Karpas-422 (cell line): ENCODE data around the gene GPC6. TPM values are rescaled to one million over a fixed set of nuclear protein-coding genes. Genes with fewer than 3 reads are reported as not detected.
A peak's percentile ranks its signal among the peaks of the same experiment; 100 is the strongest.

Experiments
- DNase-seq: peaks from one replicate; pipeline ENCODE4 v3.0.0-alpha.2; 2015
- H2AFZ ChIP-seq: fragments of 200-600 bp; sonication (generic); 2 replicates; pipeline ENCODE4 v1.6.1; 2014; ENCODE audit warnings: antibody characterized with exemption, low read length, mixed read lengths
- H3K27ac ChIP-seq: fragments of 200-600 bp; sonication (generic); 2 replicates; pipeline ENCODE4 v1.5.1; 2014; ENCODE audit warnings: mild to moderate bottlenecking, low read length, moderate library complexity
- H3K27me3 ChIP-seq: fragments of 200-600 bp; sonication (generic); 2 replicates; pipeline ENCODE4 v1.6.1; 2014; ENCODE audit warnings: low read length, mixed read lengths
- H3K36me3 ChIP-seq: fragments of 200-600 bp; sonication (generic); 2 replicates; pipeline ENCODE4 v1.6.1; 2014; ENCODE audit warnings: low read length, mixed read lengths; ENCODE audit not compliant: insufficient read depth
- H3K4me1 ChIP-seq: fragments of 200-600 bp; sonication (generic); 2 replicates; pipeline ENCODE4 v1.6.1; 2014; ENCODE audit warnings: mild to moderate bottlenecking, low read length, mixed read lengths
- H3K4me2 ChIP-seq: fragments of 200-600 bp; sonication (generic); 2 replicates; pipeline ENCODE4 v1.6.1; 2014; ENCODE audit warnings: low read length, low read depth, mild to moderate bottlenecking; ENCODE audit not compliant: poor library complexity, severe bottlenecking
- H3K4me3 ChIP-seq: fragments of 200-600 bp; sonication (generic); 2 replicates; pipeline ENCODE4 v1.5.1; 2014; ENCODE audit warnings: mild to moderate bottlenecking, antibody characterized with exemption, low read length, mixed read lengths
- H3K79me2 ChIP-seq: fragments of 200-600 bp; sonication (generic); 2 replicates; pipeline ENCODE4 v1.6.1; 2014; ENCODE audit warnings: mild to moderate bottlenecking, low read length, mixed read lengths
- H3K9ac ChIP-seq: fragments of 200-600 bp; sonication (generic); 2 replicates; pipeline ENCODE4 v1.6.0; 2014; ENCODE audit warnings: low read length
- H3K9me2 ChIP-seq: fragments of 200-600 bp; sonication (generic), shearing (Covaris generic); replicated peaks from 2 replicates; pipeline ENCODE4 v1.6.0; 2014; ENCODE audit warnings: mild to moderate bottlenecking, low read length, moderate library complexity; ENCODE audit not compliant: insufficient read depth
- H3K9me3 ChIP-seq: fragments of 300-700, 200-600 bp; sonication (generic); 2 replicates; pipeline ENCODE4 v1.6.1; 2014; ENCODE audit warnings: low read length, mixed read lengths
- H4K20me1 ChIP-seq: fragments of 200-600 bp; sonication (generic); 2 replicates; pipeline ENCODE4 v1.6.1; 2014; ENCODE audit warnings: mild to moderate bottlenecking, antibody characterized with exemption, low read length, low read depth; ENCODE audit not compliant: insufficient read depth
- total RNA-seq: library from RNA; depleted of rRNA; stranded (reverse); fragments of >200 nt; shearing (Covaris generic); gene quantifications from 2 replicates; pipeline ENCODE4 v1.2.3, GENCODE V29; 2014; ENCODE audit warnings: low replicate concordance

Gene GPC6
- total RNA-seq, 1 experiment from 2014 or later = not detected

DNA sequence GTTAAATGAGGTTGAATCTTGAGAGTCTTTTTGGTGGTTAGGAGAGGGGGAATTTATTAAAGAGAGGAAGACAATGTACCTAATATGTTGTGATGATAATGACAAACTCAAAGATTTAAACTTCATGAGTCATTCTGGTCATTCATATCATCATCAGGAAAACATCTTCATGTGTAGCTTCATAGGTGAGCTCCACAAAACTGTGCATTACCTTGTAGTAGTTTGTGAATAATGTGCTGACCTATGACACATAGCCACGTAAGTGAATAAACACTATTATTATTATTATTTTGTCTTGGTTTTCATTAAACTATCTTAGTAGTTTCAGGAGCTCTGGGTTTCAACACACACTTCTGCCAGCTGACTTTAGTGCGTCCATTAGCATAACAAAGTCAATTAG lies 997 bp upstream of the GPC6 start:
- H3K9ac ChIP-seq = no peak overlapping the region
- no peaks in the 10 kb centered on the region for H3K9me2 ChIP-seq
- no peaks in the 10 kb centered on the region for H3K36me3 ChIP-seq
- no peak for DNase-seq
- no peaks in the 10 kb centered on the region for H4K20me1 ChIP-seq
- no peak overlapping the region for H3K4me2 ChIP-seq
- no peaks in the 10 kb centered on the region for H3K27me3 ChIP-seq
- no peak overlapping the region for H3K4me3 ChIP-seq
- H3K4me1 ChIP-seq = no peaks in the 10 kb centered on the region
- H2AFZ ChIP-seq = no peak overlapping the region
- H3K27ac ChIP-seq = no peak overlapping the region
- H3K79me2 ChIP-seq = no peaks in the 10 kb centered on the region
- H3K9me3 ChIP-seq = peaks cover 32% of the 10 kb centered on the region

DNA sequence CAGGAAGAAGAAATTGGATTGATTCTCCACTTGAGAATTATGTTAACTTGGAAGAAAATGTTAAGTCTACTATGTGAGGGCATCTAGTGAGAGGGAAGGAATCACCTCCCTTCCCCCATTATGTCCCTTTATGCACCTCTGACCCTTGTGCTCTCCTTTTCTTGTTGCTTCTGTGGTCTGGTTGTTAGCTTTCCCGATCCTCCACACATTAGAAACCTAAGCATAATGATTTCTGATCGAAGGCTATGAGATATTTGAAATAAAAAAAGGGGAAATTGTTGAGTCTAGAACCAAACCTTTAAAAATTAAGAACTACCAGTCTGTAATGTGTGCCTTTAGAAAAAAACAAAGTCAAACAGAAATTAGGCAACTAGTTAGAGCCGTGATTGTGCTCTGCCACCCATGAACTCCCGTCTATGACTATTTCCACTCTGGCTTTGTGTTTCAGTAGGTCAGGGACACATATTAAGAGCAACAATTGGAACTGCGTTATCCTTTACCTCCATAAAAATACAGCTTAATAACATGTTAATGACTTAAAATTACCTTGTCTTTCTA lies 463 bp upstream of the GPC6 start:
- Histone ChIP-seq H3K27ac (no peak overlapping the region), H3K79me2 (no peaks in the 10 kb centered on the region), H3K4me1 (no peaks in the 10 kb centered on the region), H4K20me1 (no peaks in the 10 kb centered on the region), H3K36me3 (no peaks in the 10 kb centered on the region), H3K27me3 (no peaks in the 10 kb centered on the region), H3K9me3 (peaks cover 33% of the 10 kb centered on the region), H3K4me3 (no peak overlapping the region), H3K9ac (no peak overlapping the region), H3K4me2 (no peak overlapping the region), H2AFZ (no peak overlapping the region), H3K9me2 (no peaks in the 10 kb centered on the region)
- no peak for DNase-seq

DNA sequence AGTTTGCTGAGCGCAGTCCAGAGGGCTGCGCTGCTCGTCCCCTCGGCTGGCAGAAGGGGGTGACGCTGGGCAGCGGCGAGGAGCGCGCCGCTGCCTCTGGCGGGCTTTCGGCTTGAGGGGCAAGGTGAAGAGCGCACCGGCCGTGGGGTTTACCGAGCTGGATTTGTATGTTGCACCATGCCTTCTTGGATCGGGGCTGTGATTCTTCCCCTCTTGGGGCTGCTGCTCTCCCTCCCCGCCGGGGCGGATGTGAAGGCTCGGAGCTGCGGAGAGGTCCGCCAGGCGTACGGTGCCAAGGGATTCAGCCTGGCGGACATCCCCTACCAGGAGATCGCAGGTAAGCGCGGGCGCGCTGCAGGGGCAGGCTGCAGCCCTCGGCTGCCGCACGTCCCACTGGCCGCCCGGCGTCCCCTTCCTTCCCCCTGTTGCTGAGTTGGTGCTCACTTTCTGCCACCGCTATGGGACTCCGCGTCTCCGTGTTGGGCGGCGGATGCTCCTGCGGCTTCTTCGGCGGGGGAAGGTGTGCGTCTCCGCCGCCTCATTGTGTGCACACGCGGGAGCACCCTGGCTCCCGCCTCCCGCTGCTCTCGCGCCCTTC lies 772 bp downstream of the GPC6 start:
- Histone ChIP-seq H3K9ac (no peak overlapping the region), H3K27me3 (no peaks in the 10 kb centered on the region), H3K4me1 (no peaks in the 10 kb centered on the region), H3K4me3 (no peak overlapping the region), H3K9me2 (no peaks in the 10 kb centered on the region), H3K36me3 (no peaks in the 10 kb centered on the region), H3K4me2 (no peak overlapping the region), H4K20me1 (no peaks in the 10 kb centered on the region), H3K9me3 (peaks cover 36% of the 10 kb centered on the region), H3K27ac (no peak overlapping the region), H2AFZ (no peak overlapping the region), H3K79me2 (no peaks in the 10 kb centered on the region)
- DNase-seq = no peak

DNA sequence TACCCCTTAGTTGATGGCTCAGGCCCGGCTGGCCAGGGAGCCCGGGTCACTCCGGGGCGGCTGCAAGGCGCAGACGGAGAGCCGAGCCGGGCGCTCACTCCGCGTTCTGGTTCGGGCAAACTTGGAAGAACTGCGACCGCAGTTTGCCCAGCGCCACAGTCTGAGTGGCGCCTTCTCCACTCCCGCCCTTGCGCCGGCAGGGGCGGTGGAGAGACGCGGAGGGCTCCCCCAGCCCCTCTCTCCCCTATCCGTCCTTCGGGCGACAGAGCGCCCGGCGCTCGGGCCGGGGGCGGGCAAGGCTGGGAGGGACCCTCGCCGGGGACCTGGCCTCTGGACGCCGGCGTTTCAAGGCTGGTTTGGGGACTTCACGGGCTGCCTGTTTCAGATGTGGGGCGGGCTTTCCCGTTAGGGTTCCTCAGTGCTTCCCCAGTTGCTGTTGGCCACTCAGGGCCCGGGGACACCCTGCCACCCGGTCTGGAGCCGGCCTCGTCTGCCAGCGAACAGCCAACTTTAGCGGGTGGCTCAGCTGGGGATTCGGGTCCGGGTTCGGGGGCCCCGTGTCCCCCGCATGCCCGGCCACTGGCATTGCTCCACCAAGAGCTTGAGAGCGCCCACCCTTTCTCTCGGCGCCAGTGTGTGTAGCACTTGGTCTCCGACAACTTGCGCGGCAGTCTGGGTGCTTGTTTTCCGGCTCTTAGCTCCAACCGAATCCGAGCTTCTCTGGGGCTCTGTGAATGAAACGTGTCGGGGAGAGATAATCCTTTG lies 1.5 kb downstream of the GPC6 start:
- Histone ChIP-seq H3K9me3 (peaks cover 37% of the 10 kb centered on the region), H3K36me3 (no peaks in the 10 kb centered on the region), H3K9me2 (no peaks in the 10 kb centered on the region), H3K4me2 (no peak overlapping the region), H3K4me1 (no peaks in the 10 kb centered on the region), H3K79me2 (no peaks in the 10 kb centered on the region), H4K20me1 (no peaks in the 10 kb centered on the region), H3K27ac (no peak overlapping the region), H3K27me3 (no peaks in the 10 kb centered on the region), H3K4me3 (no peak overlapping the region), H2AFZ (no peak overlapping the region), H3K9ac (no peak overlapping the region)
- no peak for DNase-seq

DNA sequence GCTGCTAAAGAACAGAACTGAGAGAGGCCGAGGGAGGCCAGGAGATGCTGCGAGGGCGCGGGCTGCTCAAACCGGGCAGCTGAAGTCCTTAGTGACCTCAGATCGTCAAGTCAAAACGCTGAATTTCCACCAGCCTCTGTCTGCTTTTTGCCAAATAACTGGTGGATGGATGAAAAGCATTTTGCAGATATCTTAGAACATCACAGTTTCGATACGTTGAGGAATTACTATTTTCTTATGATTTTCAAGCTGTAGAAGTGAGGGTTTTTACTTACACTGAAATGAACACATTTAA lies 2.0 kb downstream of the GPC6 start:
- Histone ChIP-seq H3K27ac (no peak overlapping the region), H3K4me1 (no peaks in the 10 kb centered on the region), H3K27me3 (no peaks in the 10 kb centered on the region), H4K20me1 (no peaks in the 10 kb centered on the region), H3K9me3 (peaks cover 39% of the 10 kb centered on the region), H3K79me2 (no peaks in the 10 kb centered on the region), H3K36me3 (no peaks in the 10 kb centered on the region), H3K9ac (no peak overlapping the region), H3K4me2 (no peak overlapping the region), H3K4me3 (no peak overlapping the region), H3K9me2 (no peaks in the 10 kb centered on the region), H2AFZ (no peak overlapping the region)
- no peak for DNase-seq

DNA sequence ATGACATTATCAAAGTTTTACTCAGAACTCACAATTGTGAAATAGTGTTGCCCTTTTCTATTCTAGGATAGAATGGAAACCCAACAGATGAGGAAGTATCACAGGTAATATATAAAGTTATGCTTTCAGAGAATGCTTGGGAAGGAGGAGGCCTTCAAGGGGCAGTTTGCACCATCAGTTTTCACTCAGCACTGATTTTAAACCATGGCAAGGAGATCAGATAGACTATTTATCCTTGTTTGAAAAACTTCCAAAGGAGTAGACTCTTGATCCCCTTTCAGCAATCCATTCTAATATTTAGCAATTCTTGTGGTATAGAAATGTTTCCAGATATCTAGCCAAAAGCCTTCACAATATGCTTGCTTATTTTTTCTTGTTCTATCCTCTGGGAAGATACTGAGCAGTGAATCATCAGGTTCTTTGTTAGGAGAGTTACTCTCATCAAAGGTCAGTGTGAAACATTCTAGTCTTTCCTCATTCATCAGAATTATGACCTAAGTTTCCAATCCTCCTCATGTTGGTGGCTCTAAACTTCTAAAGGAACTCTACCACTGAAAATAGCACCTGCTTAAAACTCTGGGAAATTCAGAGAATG lies 3.8 kb downstream of the GPC6 start:
- Histone ChIP-seq H3K27ac (no peak overlapping the region), H3K4me3 (no peak overlapping the region), H3K9me3 (peaks cover 33% of the 10 kb centered on the region), H3K9ac (no peak overlapping the region), H3K9me2 (no peaks in the 10 kb centered on the region), H3K4me1 (no peaks in the 10 kb centered on the region), H2AFZ (no peak overlapping the region), H3K79me2 (no peaks in the 10 kb centered on the region), H3K36me3 (no peaks in the 10 kb centered on the region), H4K20me1 (no peaks in the 10 kb centered on the region), H3K27me3 (no peaks in the 10 kb centered on the region), H3K4me2 (no peak overlapping the region)
- DNase-seq = no peak

DNA sequence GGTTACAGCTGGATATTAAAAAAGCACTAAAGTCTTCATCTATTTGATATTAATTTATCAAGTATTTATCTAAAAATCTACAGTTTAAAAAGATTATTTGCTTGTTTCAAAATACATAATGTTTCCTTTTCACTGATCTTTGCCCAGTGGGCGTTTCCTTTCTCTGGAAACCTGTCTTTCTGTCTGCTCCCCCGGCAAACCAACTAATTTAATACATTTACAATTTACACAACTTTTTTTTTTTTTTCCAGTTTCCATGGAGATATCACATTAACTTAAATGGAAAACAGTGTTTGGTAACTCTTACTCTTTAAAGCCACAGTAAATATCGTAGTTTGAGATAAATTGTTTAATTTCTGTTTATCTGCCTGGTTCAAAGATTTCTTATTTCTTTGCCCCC lies 5.3 kb downstream of the GPC6 start:
- Histone ChIP-seq H3K4me3 (no peak overlapping the region), H3K9ac (no peak overlapping the region), H3K36me3 (no peaks in the 10 kb centered on the region), H3K4me1 (no peaks in the 10 kb centered on the region), H3K27me3 (no peaks in the 10 kb centered on the region), H3K9me2 (no peaks in the 10 kb centered on the region), H3K4me2 (no peak overlapping the region), H4K20me1 (no peaks in the 10 kb centered on the region), H3K79me2 (no peaks in the 10 kb centered on the region), H3K27ac (no peak overlapping the region), H2AFZ (no peak overlapping the region), H3K9me3 (peaks cover 32% of the 10 kb centered on the region)
- no peak for DNase-seq

DNA sequence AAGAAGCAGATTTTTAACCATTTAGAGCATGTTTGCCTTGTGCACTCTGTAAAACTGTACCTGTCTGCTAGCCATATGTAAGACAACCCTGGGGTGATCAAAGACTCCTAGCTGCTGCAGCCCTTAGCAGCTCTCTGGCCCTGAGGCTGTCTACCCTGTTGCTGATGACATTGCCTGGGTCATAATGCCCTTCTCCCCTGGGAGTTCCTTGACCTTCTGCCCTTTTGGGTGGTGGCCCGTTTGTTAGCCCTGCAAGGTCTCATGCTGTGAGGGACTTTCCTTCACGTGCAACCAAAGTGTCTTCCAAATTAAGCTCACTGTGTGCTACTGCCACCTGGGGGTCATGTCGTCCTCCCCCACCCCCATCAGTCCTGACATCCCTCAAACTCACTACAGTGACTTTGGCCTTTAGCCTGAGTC lies 7.4 kb downstream of the GPC6 start:
- H3K4me1 ChIP-seq = no peaks in the 10 kb centered on the region
- H3K9me3 ChIP-seq = peaks cover 31% of the 10 kb centered on the region
- no peak overlapping the region for H3K27ac ChIP-seq
- H2AFZ ChIP-seq = no peak overlapping the region
- no peaks in the 10 kb centered on the region for H3K36me3 ChIP-seq
- H3K4me2 ChIP-seq = no peak overlapping the region
- peak; percentile 41 for DNase-seq
- no peaks in the 10 kb centered on the region for H3K27me3 ChIP-seq
- H3K9ac ChIP-seq = no peak overlapping the region
- no peaks in the 10 kb centered on the region for H4K20me1 ChIP-seq
- H3K4me3 ChIP-seq = no peak overlapping the region
- no peaks in the 10 kb centered on the region for H3K79me2 ChIP-seq
- H3K9me2 ChIP-seq = no peaks in the 10 kb centered on the region
